Body of pancreas (tissue), 4 donors: ENCODE results near the gene TACR1. TPM values are rescaled to one million over a fixed set of nuclear protein-coding genes. Genes with fewer than 3 reads are reported as not detected.

Experiments
- ATAC-seq: fragments of 150-250 bp; one replicate; pipeline ENCODE4 v1.9.1; 2016
- DNase-seq, 4 donors: peaks; one replicate each; pipeline ENCODE4 v3.0.0-alpha.2; 2019
- H3K27ac ChIP-seq, 4 donors: fragments of 200-600 bp; sonication (generic); 1 replicate in 3 of 4; 2 replicates in 1 of 4; pipeline versions ENCODE4 v1.5.1 to v1.6.1; 2016 to 2019; ENCODE audit warnings: mild to moderate bottlenecking in 1 of 4, mixed read lengths in 1 of 4, moderate library complexity in 1 of 4
- H3K27me3 ChIP-seq, 2 donors: fragments of 200-600 bp; sonication (generic); one replicate each; pipeline ENCODE4 v1.6.0; 2016; ENCODE audit warnings: mild to moderate bottlenecking in 1 of 2
- H3K36me3 ChIP-seq, 2 donors: fragments of 200-600 bp; sonication (generic); replicated peaks in 1 of 2; 2 replicates each; pipeline ENCODE4 v1.5.1; 2016; ENCODE audit warnings: low read depth in 2 of 2; ENCODE audit not compliant: insufficient read depth in 1 of 2
- H3K4me1 ChIP-seq: fragments of 200-600 bp; sonication (generic); one replicate; pipeline ENCODE4 v1.6.0; 2016
- H3K4me3 ChIP-seq, 2 donors: fragments of 200-600 bp; sonication (generic); 1 replicate in 1 of 2; 2 replicates in 1 of 2; pipeline ENCODE4 v1.5.1; 2016 to 2019
- H3K9me3 ChIP-seq, 3 donors: fragments of 200-600 bp; sonication (generic); 1 replicate in 2 of 3; 2 replicates in 1 of 3; pipeline ENCODE4 v1.5.1; 2016
- CTCF ChIP-seq, 7 experiments: fragments of 450-650 bp in 4 of 7; fragments of 200-600 bp in 3 of 7; sonication (generic) in 3 of 7; IDR thresholded peaks; one replicate each; pipeline ENCODE4 v1.5.1; 2016 to 2019; ENCODE audit warnings: antibody characterized with exemption in 7 of 7
- POLR2A ChIP-seq, 3 donors: fragments of 450-650 bp; IDR thresholded peaks; one replicate each; pipeline ENCODE4 v1.6.1; 2016; ENCODE audit warnings: antibody characterized with exemption in 3 of 3, mild to moderate bottlenecking in 2 of 3
- WGBS, 2 donors: methylation state at CpG; one replicate each; pipeline ENCODE4 v1.1.5; 2017; 5-methylcytosine and 5-hydroxymethylcytosine counted together
- intact Hi-C: fragments of 100-400 bp; cut with DNase I; formaldehyde crosslinking; loops from one replicate; pipeline ENCODE4 v1.15.1; 2023
- total RNA-seq, 2 donors: library from RNA; depleted of rRNA; stranded (reverse); fragments of >200 nt; gene quantifications; one replicate each; pipeline ENCODE4 v1.1.0, GENCODE V29; 2016

The TACR1 gene
- total RNA-seq, 2 donors from 2014 or later = 0.52 TPM; not detected in 1

DNA sequence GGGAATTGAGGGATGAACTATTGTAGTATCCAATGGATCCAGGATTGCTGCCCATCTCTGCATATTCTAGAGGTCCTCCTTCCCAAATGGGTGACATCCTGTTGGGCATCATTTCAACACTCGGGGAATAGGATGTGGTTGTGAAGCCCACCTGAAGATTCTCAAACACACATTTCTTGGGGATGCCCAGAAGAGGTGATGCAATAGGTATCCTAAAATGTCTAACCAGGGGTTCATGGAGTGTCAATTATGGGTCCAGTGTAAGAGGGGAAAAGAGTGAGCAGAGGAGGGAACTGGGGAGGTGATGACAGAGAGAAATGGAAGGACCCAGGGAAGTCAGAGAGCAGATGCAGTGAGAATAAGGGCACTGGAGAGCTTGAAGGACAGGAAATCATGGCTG, 188.7 kb downstream of the TACR1 start:
- TF ChIP-seq POLR2A (IDR thresholded peaks at IDR 0.05) = no peak
- no peak for TF ChIP-seq CTCF (IDR thresholded peaks at IDR 0.05)
- H3K36me3 ChIP-seq = no peaks in the 10 kb centered on the region
- H3K4me3 ChIP-seq = no peak overlapping the region
- DNase-seq (no peak), ATAC-seq (no peak)
- no peaks in the 10 kb centered on the region for H3K4me1 ChIP-seq
- no peaks in the 10 kb centered on the region for H3K27me3 ChIP-seq
- intact Hi-C loops = no loop called here
- no peak overlapping the region for H3K27ac ChIP-seq
- no peaks in the 10 kb centered on the region for H3K9me3 ChIP-seq
- 85 to 93% methylated on average over 1 of the region's 1 CpG for WGBS, 2 donors

- TF ChIP-seq CTCF (IDR thresholded peaks at IDR 0.05) (no peak), POLR2A (IDR thresholded peaks at IDR 0.05) (no peak)
- H3K4me3 ChIP-seq = no peak overlapping the region
- no peak for ATAC-seq
Measured at GRCh38 chr2:75007819-75008218, 191.5 kb downstream of the TACR1 start.

DNA sequence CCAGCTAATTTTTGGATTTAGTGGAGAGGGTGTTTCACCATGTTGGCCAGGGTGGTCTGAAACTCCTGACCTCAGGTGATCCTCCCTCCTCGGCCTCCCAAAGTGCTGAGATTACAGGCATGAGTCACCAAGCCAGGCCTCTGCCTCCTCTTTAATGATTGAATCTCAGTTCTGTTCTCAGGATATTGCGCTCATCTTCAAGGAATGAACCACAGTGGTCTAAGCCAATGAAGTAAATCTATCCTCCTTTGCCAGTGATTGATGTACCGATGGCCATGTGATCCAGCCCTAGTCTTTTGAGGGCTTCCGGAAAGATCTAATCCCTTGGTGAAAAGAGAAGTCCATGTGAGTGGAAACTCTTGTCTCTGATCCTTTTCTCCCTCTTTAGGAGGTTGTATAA, 192.3 kb downstream of the TACR1 start:
- intact Hi-C loops = no loop called here
- no peak for TF ChIP-seq POLR2A (IDR thresholded peaks at IDR 0.05)
- TF ChIP-seq CTCF (IDR thresholded peaks at IDR 0.05) = no peak
- Histone ChIP-seq H3K27ac (no peak overlapping the region), H3K27me3 (no peaks in the 10 kb centered on the region), H3K9me3 (no peaks in the 10 kb centered on the region), H3K4me3 (no peak overlapping the region), H3K36me3 (no peaks in the 10 kb centered on the region), H3K4me1 (no peaks in the 10 kb centered on the region)
- DNase-seq = no peak
- ATAC-seq = no peak
- WGBS, 2 donors = 95 to 100% methylated on average over 3 to 4 of the region's 4 CpGs

More at GRCh38 chr2:75007819-75008218, 191.5 kb downstream of the TACR1 start:
- Histone ChIP-seq H3K36me3 (no peaks in the 10 kb centered on the region), H3K27me3 (no peaks in the 10 kb centered on the region), H3K9me3 (no peaks in the 10 kb centered on the region), H3K27ac (no peak overlapping the region), H3K4me1 (no peaks in the 10 kb centered on the region)
- DNase-seq = no peak
- 80 to 88% methylated on average over 4 of the region's 4 CpGs for WGBS, 2 donors
- intact Hi-C loops = no loop called here

GRCh38 chr2:75006041-75006440, 193.3 kb downstream of the TACR1 start:
- DNase-seq (no peak), ATAC-seq (no peak)
- no peak overlapping the region for H3K27ac ChIP-seq
- intact Hi-C loops = no loop called here
- no peak overlapping the region for H3K4me3 ChIP-seq
- no peaks in the 10 kb centered on the region for H3K4me1 ChIP-seq
- H3K27me3 ChIP-seq = no peaks in the 10 kb centered on the region
- H3K36me3 ChIP-seq = no peaks in the 10 kb centered on the region
- no peak for TF ChIP-seq POLR2A (IDR thresholded peaks at IDR 0.05)
- TF ChIP-seq CTCF (IDR thresholded peaks at IDR 0.05) = no peak
- no peaks in the 10 kb centered on the region for H3K9me3 ChIP-seq

DNA sequence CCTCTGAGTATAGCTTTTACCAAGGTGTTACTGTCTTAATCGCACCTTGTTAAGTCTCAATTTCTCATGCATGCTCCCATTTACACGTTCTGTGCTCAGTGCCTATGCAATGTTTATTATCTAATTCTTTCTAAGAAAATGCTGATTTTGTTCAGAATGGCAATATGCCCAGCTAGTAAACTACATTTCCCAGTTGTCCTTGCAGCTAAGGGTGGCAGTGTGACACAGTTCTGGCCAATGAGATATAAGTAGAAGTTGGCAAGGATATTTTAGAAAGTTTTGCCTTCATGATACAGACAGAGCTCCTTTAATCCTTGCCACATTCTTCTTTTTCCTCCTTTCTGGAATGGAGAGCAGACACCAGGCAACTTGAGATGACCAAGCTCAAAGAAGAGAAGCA, 195.5 kb downstream of the TACR1 start:
- 64 to 71% methylated on average over 2 of the region's 2 CpGs for WGBS, 2 donors
- no peak for DNase-seq
- intact Hi-C loops = no loop called here

More for the DNA sequence above, 195.5 kb downstream of the TACR1 start:
- Histone ChIP-seq H3K36me3 (no peaks in the 10 kb centered on the region), H3K4me1 (no peaks in the 10 kb centered on the region), H3K4me3 (no peak overlapping the region), H3K9me3 (no peaks in the 10 kb centered on the region), H3K27ac (no peak overlapping the region), H3K27me3 (no peaks in the 10 kb centered on the region)
- no peak for TF ChIP-seq CTCF (IDR thresholded peaks at IDR 0.05)
- no peak for TF ChIP-seq POLR2A (IDR thresholded peaks at IDR 0.05)
- ATAC-seq = no peak
